HEK293 (cell line): ENCODE results near the gene LTO1.
A peak's percentile ranks its signal among the peaks of the same experiment; 100 is the strongest.

ENCODE experiments used
- CTCF ChIP-seq: fragments of 450-650 bp; formaldehyde crosslinking; IDR thresholded peaks from 2 replicates; pipeline ENCODE4 v1.5.1; 2016; ENCODE audit warnings: missing biosample characterization, missing genetic modification characterization
- GLIS1 ChIP-seq: fragments of 450-650 bp; formaldehyde crosslinking; IDR thresholded peaks from 2 replicates; pipeline ENCODE4 v1.5.1; 2016; ENCODE audit warnings: missing biosample characterization, missing genetic modification characterization
- REST ChIP-seq: fragments of 450-650 bp; formaldehyde crosslinking; IDR thresholded peaks from 2 replicates; pipeline ENCODE4 v1.5.1; 2016; ENCODE audit warnings: missing biosample characterization, missing genetic modification characterization
- SETDB1 ChIP-seq: IDR thresholded peaks from one replicate; pipeline ENCODE4 v1.6.1; 2017; ENCODE audit warnings: mild to moderate bottlenecking, low read length, moderate library complexity, mixed read lengths; ENCODE audit not compliant: insufficient read length
- ZNF266 ChIP-seq: fragments of 450-650 bp; formaldehyde crosslinking; IDR thresholded peaks from 2 replicates; pipeline ENCODE4 v1.5.1; 2016; ENCODE audit warnings: missing biosample characterization, missing genetic modification characterization, low read depth
- ZNF394 ChIP-seq: fragments of 450-650 bp; formaldehyde crosslinking; IDR thresholded peaks from 2 replicates; pipeline ENCODE4 v1.5.1; 2016; ENCODE audit warnings: missing biosample characterization, missing genetic modification characterization, mild to moderate bottlenecking, moderate library complexity, borderline replicate concordance
- ZNF510 ChIP-seq: fragments of 450-650 bp; formaldehyde crosslinking; IDR thresholded peaks from 2 replicates; pipeline ENCODE4 v1.5.1; 2018; ENCODE audit warnings: mild to moderate bottlenecking, missing genetic modification characterization, missing biosample characterization; ENCODE audit not compliant: insufficient replicate concordance
- ZNF621 ChIP-seq: fragments of 450-650 bp; formaldehyde crosslinking; IDR thresholded peaks from 2 replicates; pipeline ENCODE4 v1.5.1; 2017; ENCODE audit warnings: missing biosample characterization, missing genetic modification characterization

GRCh38 chr11:69691463-69691862 is 16.3 kb upstream of the LTO1 start:
- TF ChIP-seq ZNF266 (tag by site-specific recombination) (no peak), ZNF510 (tag by site-specific recombination) (no peak), ZNF621 (tag by site-specific recombination) (no peak), CTCF (tag by site-specific recombination) (no peak), ZNF394 (tag by site-specific recombination) (no peak), REST (tag by site-specific recombination) (no peak), GLIS1 (tag by site-specific recombination) (no peak), SETDB1 (peak; percentile 41)
